K562 (cell line): ENCODE measurements around the gene HIPK2. TPM values are rescaled to one million over a fixed set of nuclear protein-coding genes. Genes with fewer than 3 reads are reported as not detected.

Experiments used
- AFF1 ChIP-seq, 2 experiments: fragments of 450-650 bp; IDR thresholded peaks; 2 replicates each; pipeline ENCODE4 v1.6.1; 2018; ENCODE audit warnings: mild to moderate bottlenecking in 2 of 2, low read depth in 1 of 2; ENCODE audit not compliant: partially characterized antibody in 2 of 2
- C11orf30 ChIP-seq: fragments of 450-650 bp; IDR thresholded peaks from 2 replicates; pipeline ENCODE4 v1.6.1; 2016; ENCODE audit warnings: low read depth, mild to moderate bottlenecking
- CBFA2T3 ChIP-seq: fragments of 450-650 bp; IDR thresholded peaks from 2 replicates; pipeline ENCODE4 v1.6.1; 2017
- FOXP4 ChIP-seq: sonication (generic); formaldehyde crosslinking; IDR thresholded peaks from 2 replicates; pipeline ENCODE4 v1.8.0; 2022; ENCODE audit warnings: mild to moderate bottlenecking, missing genetic modification reagents, borderline replicate concordance
- HMG20A ChIP-seq: fragments of 450-650 bp; formaldehyde crosslinking; conservative IDR thresholded peaks from 2 replicates; pipeline ENCODE4 v1.4.0; 2020; ENCODE audit warnings: mild to moderate bottlenecking, mixed read lengths
- HMG20B ChIP-seq: fragments of 250-450 bp; sonication (Bioruptor Pico); IDR thresholded peaks from 2 replicates; pipeline ENCODE4 v1.5.0; 2021; ENCODE audit warnings: mild to moderate bottlenecking
- MCM5 ChIP-seq: fragments of 450-650 bp; IDR thresholded peaks from 2 replicates; pipeline ENCODE4 v1.6.1; 2016; ENCODE audit warnings: low read depth
- NELFE ChIP-seq: IDR thresholded peaks from 2 replicates; pipeline ENCODE4 v1.6.1; 2011; ENCODE audit warnings: mild to moderate bottlenecking; ENCODE audit not compliant: insufficient read depth, insufficient read length
- PURB ChIP-seq: sonication (generic); formaldehyde crosslinking; IDR thresholded peaks from 2 replicates; pipeline ENCODE4 v1.9.0; 2021; ENCODE audit warnings: low read depth, mild to moderate bottlenecking, missing genetic modification reagents
- SNRNP70 ChIP-seq: fragments of 200-400 bp; formaldehyde crosslinking; optimal IDR thresholded peaks from 2 replicates; pipeline ENCODE3; 2017; ENCODE audit warnings: low read depth, low read length
- TAF1 ChIP-seq: IDR thresholded peaks from 2 replicates; pipeline ENCODE4 v1.6.1; 2011; ENCODE audit warnings: mild to moderate bottlenecking, low read length, moderate library complexity; ENCODE audit not compliant: insufficient read depth, control insufficient read depth, severe bottlenecking; ENCODE audit errors: extremely low read depth
- TBL1XR1 ChIP-seq, 2 experiments: IDR thresholded peaks; 2 replicates each; pipeline ENCODE4 v1.6.1; 2012; ENCODE audit warnings: improper control_type of control experiment in 2 of 2, low read length in 2 of 2, mild to moderate bottlenecking in 1 of 2
- THRA ChIP-seq: fragments of 450-650 bp; IDR thresholded peaks from 2 replicates; pipeline ENCODE4 v1.6.1; 2017; ENCODE audit warnings: mild to moderate bottlenecking, moderate library complexity
- TRIM24 ChIP-seq, 2 experiments: fragments of 450-650 bp; IDR thresholded peaks; 2 replicates each; pipeline ENCODE4 v1.6.1; 2016
- ZNF717 ChIP-seq: fragments of 250-450 bp; sonication (Bioruptor Pico); IDR thresholded peaks from 2 replicates; pipeline ENCODE4 v1.5.0; 2021
- polyA plus RNA-seq, 8 experiments: library from polyadenylated mRNA; depleted of rRNA in 4 of 8; stranded (reverse) in 5 of 8; unstranded in 3 of 8; fragments of >200 nt; fragmentation: Nextera tagmentation in 2 of 8; fragmentation: Illumina TruSeq in 1 of 8; extraction: Ambion mirVana in 2 of 8; extraction: Trizol in 1 of 8; gene quantifications; 2 replicates each; pipeline versions ENCODE4 v1.2.1 to v1.2.3, GENCODE V29; 2011 to 2014; ENCODE audit warnings: inconsistent platforms in 1 of 8, missing spikeins in 1 of 8
- total RNA-seq, 7 experiments: library from RNA; depleted of rRNA in 6 of 7; stranded (reverse); fragments of >200 nt in 6 of 7; fragmentation: Illumina TruSeq in 2 of 7; extraction: Trizol in 2 of 7; gene quantifications; 2 replicates each; pipeline versions ENCODE4 v1.2.1 to v1.2.3, GENCODE V29; 2011 to 2021; ENCODE audit warnings: low replicate concordance in 1 of 7
- TF ChIP-seq, protein P1 (sequence below), 3 experiments: fragments of 200-800 bp in 1 of 3; fragments of 250-450 bp in 1 of 3; fragments of 450-650 bp in 1 of 3; sonication (Bioruptor Pico) in 1 of 3; sonication (Bioruptor generic) in 1 of 3; formaldehyde crosslinking in 1 of 3; IDR thresholded peaks; 2 replicates each; pipeline versions ENCODE4 v1.6.1 to v1.8.0; 2016 to 2022; ENCODE audit warnings: mild to moderate bottlenecking in 2 of 3, missing genetic modification characterization in 2 of 3, missing compliant biosample characterization in 1 of 3, moderate library complexity in 1 of 3

HIPK2 gene
- total and polyA plus RNA-seq, 9 of the 15 experiments (the other 6 are each of a cell fraction or from before 2014, with no cell fraction given): 0.69 to 19.8 (median 5.1) TPM

DNA sequence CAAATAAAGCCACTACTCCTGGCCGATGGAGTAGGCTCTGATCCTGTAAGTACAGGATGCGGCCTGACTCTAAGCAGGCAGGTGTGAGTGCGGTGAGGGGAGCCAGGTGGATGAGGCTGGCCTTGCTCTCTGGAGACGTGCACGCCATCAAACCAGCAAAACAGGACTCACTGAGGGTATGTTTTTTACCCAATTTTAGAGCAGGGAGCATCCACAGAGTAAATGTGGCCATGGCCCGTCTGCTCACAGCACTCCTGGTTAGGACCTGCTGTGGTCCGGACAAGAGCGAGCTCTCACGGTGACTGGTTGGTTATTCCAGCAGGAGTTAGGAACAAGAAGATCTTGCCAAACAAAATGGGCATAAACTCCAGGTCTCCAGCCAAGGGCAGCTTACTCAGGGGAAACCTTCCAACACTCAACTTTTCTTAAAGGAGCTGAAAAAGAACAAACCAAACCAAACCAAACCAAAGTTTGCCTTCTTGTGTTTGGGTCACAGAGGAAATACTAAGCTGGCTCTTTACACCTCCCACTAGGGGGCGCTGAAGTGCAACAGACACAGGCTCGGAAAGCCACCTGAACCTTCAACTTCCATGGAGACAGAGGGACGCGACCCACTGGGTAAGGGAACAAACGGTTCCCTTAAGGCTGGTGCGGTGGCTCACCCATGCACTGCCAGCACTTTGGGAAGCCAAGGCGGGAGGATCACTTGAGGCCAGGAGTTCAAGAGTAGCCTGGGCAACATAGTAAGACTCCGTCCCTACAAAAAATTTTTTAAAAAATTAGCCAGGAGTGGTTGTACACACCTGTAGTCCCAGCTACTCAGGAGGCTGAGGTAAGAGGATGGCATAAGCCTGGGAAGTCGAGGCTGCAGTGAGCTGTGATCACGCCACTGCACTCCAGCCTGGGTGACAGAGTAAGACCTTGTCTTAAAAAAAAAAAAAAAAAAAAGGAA is 131.9 kb downstream of the HIPK2 start (continued):
- TF ChIP-seq FOXP4 (CRISPR knock-in tag): no peak
- no peak for TF ChIP-seq TRIM24 (IDR thresholded peaks at IDR 0.05)
- TF ChIP-seq HMG20A (CRISPR knock-in tag): no peak
- TF ChIP-seq HMG20B (CRISPR knock-in tag): no peak
- no peak for TF ChIP-seq PURB
- 0 out of 4 replicates have a peak, but pooled peaks of 1 of the 2 experiments have one; percentile 30 for TF ChIP-seq TBL1XR1 (IDR thresholded peaks at IDR 0.05; ENCODE audit: low read length in 2 of 2)
- no peak for TF ChIP-seq ZNF717 (CRISPR knock-in tag)
- TF ChIP-seq AFF1 (IDR thresholded peaks at IDR 0.05; ENCODE audit: low read depth in 1 of 2, partially characterized antibody in 2 of 2): no peak
- no peak for TF ChIP-seq MCM5
- no peak for TF ChIP-seq TAF1
- no peak for TF ChIP-seq THRA
- TF ChIP-seq CBFA2T3: no peak
- no peak for TF ChIP-seq C11orf30
- no peak for TF ChIP-seq NELFE
- TF ChIP-seq, protein P1, sequence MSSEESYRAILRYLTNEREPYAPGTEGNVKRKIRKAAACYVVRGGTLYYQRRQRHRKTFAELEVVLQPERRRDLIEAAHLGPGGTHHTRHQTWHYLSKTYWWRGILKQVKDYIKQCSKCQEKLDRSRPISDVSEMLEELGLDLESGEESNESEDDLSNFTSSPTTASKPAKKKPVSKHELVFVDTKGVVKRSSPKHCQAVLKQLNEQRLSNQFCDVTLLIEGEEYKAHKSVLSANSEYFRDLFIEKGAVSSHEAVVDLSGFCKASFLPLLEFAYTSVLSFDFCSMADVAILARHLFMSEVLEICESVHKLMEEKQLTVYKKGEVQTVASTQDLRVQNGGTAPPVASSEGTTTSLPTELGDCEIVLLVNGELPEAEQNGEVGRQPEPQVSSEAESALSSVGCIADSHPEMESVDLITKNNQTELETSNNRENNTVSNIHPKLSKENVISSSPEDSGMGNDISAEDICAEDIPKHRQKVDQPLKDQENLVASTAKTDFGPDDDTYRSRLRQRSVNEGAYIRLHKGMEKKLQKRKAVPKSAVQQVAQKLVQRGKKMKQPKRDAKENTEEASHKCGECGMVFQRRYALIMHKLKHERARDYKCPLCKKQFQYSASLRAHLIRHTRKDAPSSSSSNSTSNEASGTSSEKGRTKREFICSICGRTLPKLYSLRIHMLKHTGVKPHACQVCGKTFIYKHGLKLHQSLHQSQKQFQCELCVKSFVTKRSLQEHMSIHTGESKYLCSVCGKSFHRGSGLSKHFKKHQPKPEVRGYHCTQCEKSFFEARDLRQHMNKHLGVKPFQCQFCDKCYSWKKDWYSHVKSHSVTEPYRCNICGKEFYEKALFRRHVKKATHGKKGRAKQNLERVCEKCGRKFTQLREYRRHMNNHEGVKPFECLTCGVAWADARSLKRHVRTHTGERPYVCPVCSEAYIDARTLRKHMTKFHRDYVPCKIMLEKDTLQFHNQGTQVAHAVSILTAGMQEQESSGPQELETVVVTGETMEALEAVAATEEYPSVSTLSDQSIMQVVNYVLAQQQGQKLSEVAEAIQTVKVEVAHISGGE (CRISPR knock-in tag; IDR thresholded peaks at IDR 0.05): no peak
- no peak for TF ChIP-seq SNRNP70
